GM19351 (cell line): Measurements from ENCODE around the gene EML6.

ENCODE experiments used
- ATAC-seq: cut with Tn5 transposase; IDR thresholded peaks from one replicate; pipeline ENCODE4 v1.9.1; 2021; ENCODE audit warnings: mild to moderate bottlenecking, moderate library complexity; ENCODE audit not compliant: unreplicated experiment

EML6 gene

GRCh38 chr2:54936766-54937165, 213.3 kb downstream of the EML6 start:
- no peak for ATAC-seq

- no peak for ATAC-seq
Measured at GRCh38 chr2:54939446-54940118, 216.1 kb downstream of the EML6 start.

- no peak for ATAC-seq
Measured at GRCh38 chr2:54940723-54941122, 217.3 kb downstream of the EML6 start.

- ATAC-seq = no peak
Measured at GRCh38 chr2:54941248-54941984, 218.0 kb downstream of the EML6 start.

GRCh38 chr2:54942373-54942772, 218.9 kb downstream of the EML6 start:
- no peak for ATAC-seq

GRCh38 chr2:54944724-54945326, 221.4 kb downstream of the EML6 start:
- ATAC-seq = no peak

- peak; percentile 87 for ATAC-seq
Measured at GRCh38 chr2:54945391-54946219, 222.1 kb downstream of the EML6 start.

- no peak for ATAC-seq
Measured at GRCh38 chr2:54946220-54946805, 222.9 kb downstream of the EML6 start.

- ATAC-seq = no peak
Measured at GRCh38 chr2:54947136-54947535, 223.7 kb downstream of the EML6 start.

- ATAC-seq = no peak
Measured at GRCh38 chr2:54947646-54948045, 224.2 kb downstream of the EML6 start.

- no peak for ATAC-seq
Measured at GRCh38 chr2:54948120-54948519, 224.7 kb downstream of the EML6 start.

- no peak for ATAC-seq
Measured at GRCh38 chr2:54949431-54949830, 226.0 kb downstream of the EML6 start.

GRCh38 chr2:54950811-54951210, 227.3 kb downstream of the EML6 start:
- ATAC-seq = no peak

GRCh38 chr2:54952425-54952824, 229.0 kb downstream of the EML6 start:
- no peak for ATAC-seq

GRCh38 chr2:54952978-54953456, 229.6 kb downstream of the EML6 start:
- no peak for ATAC-seq

- ATAC-seq = no peak
Measured at GRCh38 chr2:54954158-54954557, 230.7 kb downstream of the EML6 start.

GRCh38 chr2:54954705-54955357, 231.4 kb downstream of the EML6 start:
- ATAC-seq = no peak

- no peak for ATAC-seq
Measured at GRCh38 chr2:54955358-54956110, 232.1 kb downstream of the EML6 start.

- ATAC-seq = no peak
Measured at GRCh38 chr2:54956111-54956627, 232.7 kb downstream of the EML6 start.
